Endothelial cell of umbilical vein (primary cell): Measurements from ENCODE around the gene GPSM1.

ENCODE experiments used
- EZH2 ChIP-seq: IDR thresholded peaks from 2 replicates; pipeline ENCODE4 v1.6.1; 2012; ENCODE audit warnings: borderline replicate concordance, low read depth, mild to moderate bottlenecking, moderate library complexity, low read length, inconsistent platforms; ENCODE audit not compliant: severe bottlenecking
- MYC ChIP-seq: IDR thresholded peaks from one replicate; pipeline ENCODE4 v1.6.1; 2011; ENCODE audit warnings: mild to moderate bottlenecking, low read depth, low read length
- POLR2A ChIP-seq: IDR thresholded peaks from 2 replicates; pipeline ENCODE4 v1.6.1; 2012; ENCODE audit warnings: low read depth, mild to moderate bottlenecking, control low read depth, low read length
- POLR2AphosphoS5 ChIP-seq: IDR thresholded peaks from 2 replicates; pipeline ENCODE4 v1.6.1; 2012; ENCODE audit warnings: low read depth, mild to moderate bottlenecking, control low read depth, low read length, moderate library complexity; ENCODE audit not compliant: insufficient read depth
- TF ChIP-seq, protein P1 (sequence below), 2 donors: IDR thresholded peaks; 1 replicate in 1 of 2; 2 replicates in 1 of 2; pipeline ENCODE4 v1.5.1; 2011; ENCODE audit warnings: low read length in 2 of 2, mild to moderate bottlenecking in 2 of 2, moderate library complexity in 2 of 2, control low read depth in 1 of 2, inconsistent platforms in 1 of 2, low read depth in 1 of 2; ENCODE audit not compliant: insufficient read depth in 1 of 2; ENCODE audit errors: extremely low read depth in 1 of 2

DNA sequence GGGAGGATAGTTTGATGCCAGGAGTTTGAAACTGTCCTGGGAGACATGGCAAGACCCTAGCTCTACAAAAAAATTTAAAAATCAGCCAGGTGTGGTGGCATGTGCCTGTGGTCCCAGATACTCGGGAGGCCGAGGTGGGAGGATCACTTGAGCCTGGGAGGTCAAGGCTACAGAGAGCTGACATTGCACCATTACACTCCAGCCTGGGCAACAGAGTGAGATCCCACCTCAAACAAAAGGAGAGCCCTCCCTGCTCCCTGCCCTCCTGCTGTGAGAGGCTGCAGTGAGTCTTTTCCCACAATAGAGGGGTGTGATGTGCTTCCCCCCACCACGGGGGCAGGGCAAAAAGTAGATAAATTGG lies 13.3 kb upstream of the GPSM1 start:
- no peak for TF ChIP-seq EZH2
- TF ChIP-seq, protein P1, sequence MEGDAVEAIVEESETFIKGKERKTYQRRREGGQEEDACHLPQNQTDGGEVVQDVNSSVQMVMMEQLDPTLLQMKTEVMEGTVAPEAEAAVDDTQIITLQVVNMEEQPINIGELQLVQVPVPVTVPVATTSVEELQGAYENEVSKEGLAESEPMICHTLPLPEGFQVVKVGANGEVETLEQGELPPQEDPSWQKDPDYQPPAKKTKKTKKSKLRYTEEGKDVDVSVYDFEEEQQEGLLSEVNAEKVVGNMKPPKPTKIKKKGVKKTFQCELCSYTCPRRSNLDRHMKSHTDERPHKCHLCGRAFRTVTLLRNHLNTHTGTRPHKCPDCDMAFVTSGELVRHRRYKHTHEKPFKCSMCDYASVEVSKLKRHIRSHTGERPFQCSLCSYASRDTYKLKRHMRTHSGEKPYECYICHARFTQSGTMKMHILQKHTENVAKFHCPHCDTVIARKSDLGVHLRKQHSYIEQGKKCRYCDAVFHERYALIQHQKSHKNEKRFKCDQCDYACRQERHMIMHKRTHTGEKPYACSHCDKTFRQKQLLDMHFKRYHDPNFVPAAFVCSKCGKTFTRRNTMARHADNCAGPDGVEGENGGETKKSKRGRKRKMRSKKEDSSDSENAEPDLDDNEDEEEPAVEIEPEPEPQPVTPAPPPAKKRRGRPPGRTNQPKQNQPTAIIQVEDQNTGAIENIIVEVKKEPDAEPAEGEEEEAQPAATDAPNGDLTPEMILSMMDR (IDR thresholded peaks at IDR 0.05; ENCODE audit: extremely low read depth in 1 of 2, insufficient read depth in 1 of 2, low read depth in 1 of 2, low read length in 2 of 2) = no peak
- no peak for TF ChIP-seq POLR2A
- TF ChIP-seq MYC = no peak
- TF ChIP-seq POLR2AphosphoS5 = no peak
